ENCODE results near the gene PTGES3L.

DNA sequence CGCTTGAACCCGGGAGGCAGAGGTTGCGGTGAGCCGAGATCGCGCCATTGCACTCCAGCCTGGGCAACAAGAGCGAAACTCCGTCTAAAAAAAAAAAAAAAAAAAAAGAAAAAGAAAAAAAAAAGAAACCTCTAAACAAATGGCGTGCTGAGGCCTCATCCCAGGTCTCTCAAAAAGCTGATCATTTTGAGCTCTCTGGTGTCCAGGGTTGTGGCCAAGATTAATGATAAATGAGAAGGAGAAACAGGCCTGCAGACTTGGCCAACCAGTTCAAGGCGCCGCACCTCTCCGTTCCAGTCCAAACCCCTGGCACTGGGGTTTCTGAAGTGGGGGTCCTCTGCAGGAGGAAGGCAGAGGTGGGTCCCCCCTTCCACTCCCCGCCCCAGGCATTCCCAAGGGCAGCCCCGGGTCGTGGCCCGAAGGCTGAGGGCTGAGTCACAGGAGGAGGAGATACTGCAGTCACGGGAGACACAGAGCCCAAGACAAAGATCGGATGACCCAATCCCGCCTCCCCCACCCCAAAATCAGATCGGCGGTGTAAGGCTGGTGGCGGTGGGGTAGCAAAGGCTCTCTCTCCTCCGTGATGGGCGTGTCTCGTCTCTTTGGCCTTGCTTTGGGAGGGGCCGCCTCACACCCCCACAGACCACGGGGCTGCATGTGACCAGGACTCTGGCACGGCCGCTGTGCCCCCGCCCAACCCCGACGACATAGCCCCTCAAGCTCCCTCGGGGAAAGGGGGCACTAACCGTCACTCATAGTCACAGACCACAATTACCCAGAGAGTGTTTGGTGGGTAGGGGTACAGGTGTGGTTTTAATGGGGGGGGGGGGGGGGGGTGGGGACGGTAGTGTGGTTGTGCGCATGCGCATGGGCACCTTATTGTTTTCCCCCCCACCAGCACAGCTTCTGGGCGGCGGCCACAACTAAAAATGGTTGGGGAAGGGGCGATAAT is 41.2 kb upstream of the PTGES3L start:
- TF ChIP-seq, protein P1, sequence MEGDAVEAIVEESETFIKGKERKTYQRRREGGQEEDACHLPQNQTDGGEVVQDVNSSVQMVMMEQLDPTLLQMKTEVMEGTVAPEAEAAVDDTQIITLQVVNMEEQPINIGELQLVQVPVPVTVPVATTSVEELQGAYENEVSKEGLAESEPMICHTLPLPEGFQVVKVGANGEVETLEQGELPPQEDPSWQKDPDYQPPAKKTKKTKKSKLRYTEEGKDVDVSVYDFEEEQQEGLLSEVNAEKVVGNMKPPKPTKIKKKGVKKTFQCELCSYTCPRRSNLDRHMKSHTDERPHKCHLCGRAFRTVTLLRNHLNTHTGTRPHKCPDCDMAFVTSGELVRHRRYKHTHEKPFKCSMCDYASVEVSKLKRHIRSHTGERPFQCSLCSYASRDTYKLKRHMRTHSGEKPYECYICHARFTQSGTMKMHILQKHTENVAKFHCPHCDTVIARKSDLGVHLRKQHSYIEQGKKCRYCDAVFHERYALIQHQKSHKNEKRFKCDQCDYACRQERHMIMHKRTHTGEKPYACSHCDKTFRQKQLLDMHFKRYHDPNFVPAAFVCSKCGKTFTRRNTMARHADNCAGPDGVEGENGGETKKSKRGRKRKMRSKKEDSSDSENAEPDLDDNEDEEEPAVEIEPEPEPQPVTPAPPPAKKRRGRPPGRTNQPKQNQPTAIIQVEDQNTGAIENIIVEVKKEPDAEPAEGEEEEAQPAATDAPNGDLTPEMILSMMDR (IDR thresholded peaks at IDR 0.05; ENCODE audit: low read depth, low read length, missing input control) = no peak
- TF ChIP-seq EGR1 (IDR thresholded peaks at IDR 0.05; ENCODE audit: low read depth in 2 of 2) = no peak
- TF ChIP-seq SP1 (IDR thresholded peaks at IDR 0.05) = no peak
- TF ChIP-seq, protein P2, sequence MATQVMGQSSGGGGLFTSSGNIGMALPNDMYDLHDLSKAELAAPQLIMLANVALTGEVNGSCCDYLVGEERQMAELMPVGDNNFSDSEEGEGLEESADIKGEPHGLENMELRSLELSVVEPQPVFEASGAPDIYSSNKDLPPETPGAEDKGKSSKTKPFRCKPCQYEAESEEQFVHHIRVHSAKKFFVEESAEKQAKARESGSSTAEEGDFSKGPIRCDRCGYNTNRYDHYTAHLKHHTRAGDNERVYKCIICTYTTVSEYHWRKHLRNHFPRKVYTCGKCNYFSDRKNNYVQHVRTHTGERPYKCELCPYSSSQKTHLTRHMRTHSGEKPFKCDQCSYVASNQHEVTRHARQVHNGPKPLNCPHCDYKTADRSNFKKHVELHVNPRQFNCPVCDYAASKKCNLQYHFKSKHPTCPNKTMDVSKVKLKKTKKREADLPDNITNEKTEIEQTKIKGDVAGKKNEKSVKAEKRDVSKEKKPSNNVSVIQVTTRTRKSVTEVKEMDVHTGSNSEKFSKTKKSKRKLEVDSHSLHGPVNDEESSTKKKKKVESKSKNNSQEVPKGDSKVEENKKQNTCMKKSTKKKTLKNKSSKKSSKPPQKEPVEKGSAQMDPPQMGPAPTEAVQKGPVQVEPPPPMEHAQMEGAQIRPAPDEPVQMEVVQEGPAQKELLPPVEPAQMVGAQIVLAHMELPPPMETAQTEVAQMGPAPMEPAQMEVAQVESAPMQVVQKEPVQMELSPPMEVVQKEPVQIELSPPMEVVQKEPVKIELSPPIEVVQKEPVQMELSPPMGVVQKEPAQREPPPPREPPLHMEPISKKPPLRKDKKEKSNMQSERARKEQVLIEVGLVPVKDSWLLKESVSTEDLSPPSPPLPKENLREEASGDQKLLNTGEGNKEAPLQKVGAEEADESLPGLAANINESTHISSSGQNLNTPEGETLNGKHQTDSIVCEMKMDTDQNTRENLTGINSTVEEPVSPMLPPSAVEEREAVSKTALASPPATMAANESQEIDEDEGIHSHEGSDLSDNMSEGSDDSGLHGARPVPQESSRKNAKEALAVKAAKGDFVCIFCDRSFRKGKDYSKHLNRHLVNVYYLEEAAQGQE (IDR thresholded peaks at IDR 0.05) = no peak
- no peak for TF ChIP-seq TAF1 (conservative IDR thresholded peaks at IDR 0.05)
- no peak for TF ChIP-seq GABPA (IDR thresholded peaks at IDR 0.05 in 1 of 2, conservative IDR thresholded peaks at IDR 0.05 in 1 of 2)
- TF ChIP-seq, protein P3, sequence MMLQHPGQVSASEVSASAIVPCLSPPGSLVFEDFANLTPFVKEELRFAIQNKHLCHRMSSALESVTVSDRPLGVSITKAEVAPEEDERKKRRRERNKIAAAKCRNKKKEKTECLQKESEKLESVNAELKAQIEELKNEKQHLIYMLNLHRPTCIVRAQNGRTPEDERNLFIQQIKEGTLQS (IDR thresholded peaks at IDR 0.05) = no peak

All from liver (tissue), 3 donors.